NCI-H1105 treated with DMSO at 0.1 percent for 48 hours (cell line): ENCODE measurements around the gene KCNH8.

ENCODE experiments used
- DNase-seq: peaks from one replicate; lab custom pipeline; 2025; lab: John Stamatoyannopoulos, UW

Gene KCNH8

GRCh38 chr3:19364148-19364547 lies 215.8 kb downstream of the KCNH8 start:
- no peak for DNase-seq

GRCh38 chr3:19365471-19365870 lies 217.2 kb downstream of the KCNH8 start:
- no peak for DNase-seq

- no peak for DNase-seq
Observed at GRCh38 chr3:19384868-19385267, 236.6 kb downstream of the KCNH8 start.

GRCh38 chr3:19392150-19392549 lies 243.8 kb downstream of the KCNH8 start:
- no peak for DNase-seq

- DNase-seq = no peak
Observed at GRCh38 chr3:19394946-19395345, 246.6 kb downstream of the KCNH8 start.

- DNase-seq = no peak
Observed at GRCh38 chr3:19396726-19397125, 248.4 kb downstream of the KCNH8 start.

GRCh38 chr3:19399356-19399755 lies 251.0 kb downstream of the KCNH8 start:
- no peak for DNase-seq

GRCh38 chr3:19399836-19400235 lies 251.5 kb downstream of the KCNH8 start:
- DNase-seq = no peak

GRCh38 chr3:19420159-19420558 lies 271.8 kb downstream of the KCNH8 start:
- DNase-seq = no peak

GRCh38 chr3:19425825-19426224 lies 277.5 kb downstream of the KCNH8 start:
- DNase-seq = no peak

GRCh38 chr3:19427422-19428149 lies 279.3 kb downstream of the KCNH8 start:
- DNase-seq = no peak

GRCh38 chr3:19428729-19429128 lies 280.4 kb downstream of the KCNH8 start:
- no peak for DNase-seq

GRCh38 chr3:19432669-19433068 lies 284.4 kb downstream of the KCNH8 start:
- DNase-seq = no peak

GRCh38 chr3:19436746-19437145 lies 288.4 kb downstream of the KCNH8 start:
- DNase-seq = no peak

- no peak for DNase-seq
Observed at GRCh38 chr3:19439944-19440343, 291.6 kb downstream of the KCNH8 start.

GRCh38 chr3:19446138-19446537 lies 297.8 kb downstream of the KCNH8 start:
- no peak for DNase-seq

- no peak for DNase-seq
Observed at GRCh38 chr3:19446687-19447086, 298.4 kb downstream of the KCNH8 start.

GRCh38 chr3:19455546-19455945 lies 307.2 kb downstream of the KCNH8 start:
- DNase-seq = no peak

- DNase-seq = no peak
Observed at GRCh38 chr3:19456738-19457137, 308.4 kb downstream of the KCNH8 start.

- no peak for DNase-seq
Observed at GRCh38 chr3:19457449-19457848, 309.1 kb downstream of the KCNH8 start.

GRCh38 chr3:19467761-19468160 lies 319.5 kb downstream of the KCNH8 start:
- no peak for DNase-seq

- DNase-seq = no peak
Observed at GRCh38 chr3:19471138-19471537, 322.8 kb downstream of the KCNH8 start.

GRCh38 chr3:19473971-19474580 lies 325.8 kb downstream of the KCNH8 start:
- DNase-seq = no peak

- DNase-seq = no peak
Observed at GRCh38 chr3:19476281-19476680, 328.0 kb downstream of the KCNH8 start.
